HuH-7.5 (cell line): ENCODE results near the gene MNS1.
"Not testable (repeated sequence)": the region's sequence is repeated elsewhere in the genome, so short reads cannot be mapped to it uniquely, and the experiment has no call there.

ENCODE experiments used
- DNase-seq: peaks from one replicate; pipeline ENCODE4 v3.0.0; 2011; ENCODE audit warnings: low spot score

The MNS1 gene

GRCh38 chr15:56464893-56465520 lies at the start of gene MNS1:
Gene MNS1 (minus strand): TSS chr15:56465137. CDS start chr15:56464972, 165 bp downstream.
- DNase-seq, result peak; percentile 64

- DNase-seq, result peak; percentile 43
Measured at GRCh38 chr15:56496635-56497034, 31.7 kb upstream of the MNS1 start.

GRCh38 chr15:56495533-56495932 lies 30.6 kb upstream of the MNS1 start:
- DNase-seq, result no peak

- no peak for DNase-seq
Measured at GRCh38 chr15:56495053-56495452, 30.1 kb upstream of the MNS1 start.

- no peak for DNase-seq
Measured at GRCh38 chr15:56492791-56493555, 28.0 kb upstream of the MNS1 start.

- DNase-seq, result no peak
Measured at GRCh38 chr15:56492236-56492635, 27.3 kb upstream of the MNS1 start.

GRCh38 chr15:56491110-56491722 lies 26.3 kb upstream of the MNS1 start:
- DNase-seq, result peak; percentile 34

- no peak for DNase-seq
Measured at GRCh38 chr15:56490461-56490860, 25.5 kb upstream of the MNS1 start.

- not testable (repeated sequence) for DNase-seq
Measured at GRCh38 chr15:56486206-56486605, 21.3 kb upstream of the MNS1 start.

GRCh38 chr15:56485426-56485825 lies 20.5 kb upstream of the MNS1 start:
- not testable (repeated sequence) for DNase-seq

- DNase-seq, result no peak
Measured at GRCh38 chr15:56484287-56484686, 19.4 kb upstream of the MNS1 start.

- DNase-seq, result no peak
Measured at GRCh38 chr15:56475351-56475750, 10.4 kb upstream of the MNS1 start.

- no peak for DNase-seq
Measured at GRCh38 chr15:56473017-56473416, 8.1 kb upstream of the MNS1 start.

- DNase-seq, result no peak
Measured at GRCh38 chr15:56472278-56472677, 7.3 kb upstream of the MNS1 start.

GRCh38 chr15:56471440-56472069 lies 6.6 kb upstream of the MNS1 start:
- DNase-seq, result no peak

- no peak for DNase-seq
Measured at GRCh38 chr15:56469483-56469882, 4.5 kb upstream of the MNS1 start.

- no peak for DNase-seq
Measured at GRCh38 chr15:56468401-56468800, 3.5 kb upstream of the MNS1 start.

GRCh38 chr15:56467616-56468015 lies 2.7 kb upstream of the MNS1 start:
- DNase-seq, result no peak

- DNase-seq, result no peak
Measured at GRCh38 chr15:56460947-56461346, 4.0 kb downstream of the MNS1 start.

GRCh38 chr15:56460071-56460470 lies 4.9 kb downstream of the MNS1 start:
- no peak for DNase-seq

GRCh38 chr15:56459096-56459495 lies 5.8 kb downstream of the MNS1 start:
- no peak for DNase-seq

GRCh38 chr15:56456229-56456628 lies 8.7 kb downstream of the MNS1 start:
- no peak for DNase-seq

- no peak for DNase-seq
Measured at GRCh38 chr15:56454836-56455235, 10.1 kb downstream of the MNS1 start.
